A204.1 (cell line): ENCODE results near the gene MT2A.
"Not testable (repeated sequence)": the region's sequence is repeated elsewhere in the genome, so short reads cannot be mapped to it uniquely, and the experiment has no call there.

ENCODE experiments used
- FAIRE-seq: peaks from 2 replicates; lab custom pipeline; 2012; peaks lifted over from hg19 to GRCh38; lab: Jason Lieb, UNC

MT2A gene

DNA sequence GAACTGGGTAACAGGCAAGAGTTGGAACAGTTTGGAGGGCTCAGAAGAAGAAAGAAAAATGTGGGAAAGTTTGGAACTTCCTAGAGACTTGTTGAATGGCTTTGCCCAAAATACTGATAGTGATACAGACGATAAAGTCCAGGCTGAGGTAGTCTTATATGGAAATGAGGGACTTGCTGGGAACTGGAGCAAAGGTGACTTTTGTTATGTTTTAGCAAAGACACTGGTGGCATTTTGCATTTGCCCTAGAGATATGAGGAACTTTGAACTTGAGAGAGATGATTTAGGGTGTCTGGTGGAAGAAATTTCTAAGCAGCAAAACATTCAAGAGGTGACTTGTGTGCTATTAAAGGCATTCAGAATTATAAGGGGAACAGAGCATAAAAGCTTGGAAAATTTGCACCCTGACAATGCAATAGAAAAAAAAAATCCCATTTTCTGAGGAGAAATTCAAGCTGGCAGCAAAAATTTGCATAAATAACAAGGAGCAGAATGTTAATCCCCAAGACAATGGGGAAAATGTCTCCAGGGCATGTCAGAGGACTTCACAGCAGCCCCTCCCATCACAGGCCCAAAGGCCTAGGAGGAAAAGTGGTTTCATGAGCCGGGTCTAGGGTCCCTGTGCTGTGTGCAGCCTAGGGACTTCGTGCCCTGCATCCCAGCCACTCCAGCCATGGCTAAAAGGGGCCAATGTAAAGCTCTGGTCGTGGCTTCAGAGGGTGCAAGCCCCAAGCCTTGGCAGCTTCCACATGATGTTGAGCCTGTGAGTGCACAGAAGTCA lies 13.5 kb downstream of the MT2A start:
- not testable (repeated sequence) for FAIRE-seq

DNA sequence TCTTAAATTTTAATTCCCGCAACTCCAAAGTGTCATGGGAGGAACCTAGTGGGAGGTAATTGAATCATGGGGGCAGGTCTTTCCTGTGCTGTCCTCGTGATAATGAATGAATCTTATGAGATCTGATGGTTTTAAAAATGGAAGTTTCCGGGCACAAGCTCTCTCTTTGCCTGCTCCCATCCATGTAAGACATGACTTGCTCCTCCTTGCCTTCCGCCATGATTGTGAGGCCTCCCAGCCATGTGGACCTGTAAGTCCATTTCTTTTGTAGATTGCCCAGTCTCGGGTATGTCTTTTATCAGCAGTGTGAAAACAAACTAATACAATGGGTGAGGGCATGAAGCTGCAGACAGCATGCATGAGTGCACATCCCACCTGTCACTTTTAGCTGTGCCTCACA lies 14.8 kb downstream of the MT2A start:
- not testable (repeated sequence) for FAIRE-seq

DNA sequence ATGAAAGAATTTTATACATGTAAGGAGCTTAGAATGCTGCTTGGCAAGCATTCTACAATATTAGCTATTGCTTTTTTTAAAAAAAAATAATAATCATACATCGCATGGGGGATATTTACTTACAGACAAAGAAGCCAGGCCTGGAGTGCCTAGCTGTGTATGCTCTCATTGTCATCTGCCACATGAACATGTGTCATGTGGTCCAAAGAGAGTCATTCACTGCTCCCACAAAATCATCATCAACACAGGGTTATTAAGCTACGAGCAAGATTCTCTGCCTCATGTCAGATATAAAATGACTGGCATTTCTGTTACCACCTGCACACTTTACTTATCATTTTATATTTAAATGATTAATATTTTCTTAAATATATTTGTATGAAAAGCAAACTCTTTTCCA lies 15.3 kb downstream of the MT2A start:
- no peak for FAIRE-seq

- no peak for FAIRE-seq
These were observed 17.0 kb downstream of the MT2A start, which contains the start of gene MT1E for GRCh38 chr16:56625140-56625942. MT1E (plus strand) TSS chr16:56625781; CDS start chr16:56625852, 71 bp downstream.

DNA sequence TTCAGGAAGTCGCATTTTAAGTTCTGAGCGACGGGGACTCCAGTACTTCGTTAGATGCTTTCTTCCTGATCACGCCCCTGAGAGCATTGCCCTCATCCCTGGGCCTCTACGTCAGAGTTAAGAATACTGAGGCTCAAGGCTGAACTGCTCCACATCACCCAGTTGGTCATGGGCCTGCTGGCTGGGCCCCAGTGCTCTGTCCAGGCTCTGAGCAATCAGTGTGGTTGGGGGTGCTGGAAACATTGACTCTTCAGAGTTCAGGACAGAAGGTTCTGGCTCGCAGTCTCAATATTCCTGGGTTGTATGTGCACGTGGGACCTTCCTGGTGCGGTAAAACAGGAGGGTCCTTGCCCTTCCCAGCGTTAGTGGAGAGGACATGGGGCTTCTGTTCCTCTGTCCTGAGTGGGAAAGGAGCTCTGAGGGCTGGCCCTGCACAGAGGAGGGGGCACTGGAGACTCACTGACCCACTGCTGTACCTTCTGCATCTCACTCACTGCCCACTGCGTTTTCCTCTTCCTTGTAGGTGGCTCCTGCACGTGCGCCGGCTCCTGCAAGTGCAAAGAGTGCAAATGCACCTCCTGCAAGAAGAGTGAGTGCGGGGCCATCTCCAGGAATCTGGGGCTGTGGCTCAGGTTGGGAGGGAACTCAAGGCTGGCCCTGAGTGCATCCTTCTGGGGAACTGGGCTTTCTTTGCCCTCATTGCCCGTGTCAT lies 17.7 kb downstream of the MT2A start:
- FAIRE-seq = no peak

DNA sequence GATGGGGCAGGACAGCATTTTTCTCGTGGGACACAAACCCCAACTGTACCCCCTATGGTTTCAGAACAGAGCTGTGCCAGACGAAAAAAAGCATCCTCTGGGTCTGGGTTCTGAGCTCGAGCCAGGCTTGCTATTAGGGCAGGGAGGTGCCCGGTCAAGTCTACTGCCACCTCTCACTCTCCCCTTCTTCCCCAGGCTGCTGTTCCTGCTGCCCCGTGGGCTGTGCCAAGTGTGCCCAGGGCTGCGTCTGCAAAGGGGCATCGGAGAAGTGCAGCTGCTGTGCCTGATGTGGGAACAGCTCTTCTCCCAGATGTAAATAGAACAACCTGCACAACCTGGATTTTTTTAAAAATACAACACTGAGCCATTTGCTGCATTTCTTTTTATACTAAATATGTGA lies 18.3 kb downstream of the MT2A start:
- FAIRE-seq = no peak

- no peak for FAIRE-seq
These were observed 20.3 kb downstream of the MT2A start for GRCh38 chr16:56628486-56629350.

GRCh38 chr16:56629531-56629930 lies 21.1 kb downstream of the MT2A start:
- no peak for FAIRE-seq

DNA sequence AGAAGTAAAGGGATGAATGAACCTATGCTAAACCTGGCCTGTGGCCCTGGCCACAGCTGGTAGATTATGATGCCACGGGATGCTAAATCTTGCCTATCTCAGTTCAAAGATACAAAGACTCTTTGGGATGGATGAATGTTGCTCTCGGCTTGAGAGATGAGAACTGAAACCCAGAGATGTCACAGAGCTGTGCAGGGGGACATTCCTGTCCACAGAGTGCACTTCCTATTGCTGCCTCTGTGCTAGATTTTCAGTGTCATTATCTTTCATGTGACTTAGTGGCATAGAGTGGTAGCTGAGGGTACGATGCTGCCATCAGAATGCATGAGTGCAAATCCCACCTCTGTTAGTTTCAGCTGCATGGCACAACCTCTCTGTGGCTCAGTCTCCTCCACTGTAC lies 21.8 kb downstream of the MT2A start:
- no peak for FAIRE-seq

DNA sequence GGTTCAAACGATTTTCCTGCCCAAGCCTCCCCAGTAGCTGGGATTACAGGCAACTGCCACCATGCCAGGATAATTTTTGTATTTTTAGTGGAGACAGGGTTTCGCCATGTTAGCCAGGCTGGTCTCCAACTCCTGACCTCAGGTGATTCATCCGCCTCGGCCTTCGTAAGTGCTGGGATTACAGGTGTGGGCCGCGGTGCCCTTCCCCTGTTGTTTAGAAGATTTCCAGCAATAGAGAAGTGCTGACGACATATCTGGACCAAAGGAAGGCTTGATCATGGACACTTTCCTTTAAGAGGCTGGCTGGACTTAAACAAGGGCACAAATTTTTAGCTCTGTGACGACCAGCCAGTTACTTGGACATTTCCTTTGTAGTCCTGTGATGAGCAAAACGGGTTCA lies 22.8 kb downstream of the MT2A start:
- no peak for FAIRE-seq

- FAIRE-seq = no peak
These were observed 23.4 kb downstream of the MT2A start for GRCh38 chr16:56631832-56632155.

DNA sequence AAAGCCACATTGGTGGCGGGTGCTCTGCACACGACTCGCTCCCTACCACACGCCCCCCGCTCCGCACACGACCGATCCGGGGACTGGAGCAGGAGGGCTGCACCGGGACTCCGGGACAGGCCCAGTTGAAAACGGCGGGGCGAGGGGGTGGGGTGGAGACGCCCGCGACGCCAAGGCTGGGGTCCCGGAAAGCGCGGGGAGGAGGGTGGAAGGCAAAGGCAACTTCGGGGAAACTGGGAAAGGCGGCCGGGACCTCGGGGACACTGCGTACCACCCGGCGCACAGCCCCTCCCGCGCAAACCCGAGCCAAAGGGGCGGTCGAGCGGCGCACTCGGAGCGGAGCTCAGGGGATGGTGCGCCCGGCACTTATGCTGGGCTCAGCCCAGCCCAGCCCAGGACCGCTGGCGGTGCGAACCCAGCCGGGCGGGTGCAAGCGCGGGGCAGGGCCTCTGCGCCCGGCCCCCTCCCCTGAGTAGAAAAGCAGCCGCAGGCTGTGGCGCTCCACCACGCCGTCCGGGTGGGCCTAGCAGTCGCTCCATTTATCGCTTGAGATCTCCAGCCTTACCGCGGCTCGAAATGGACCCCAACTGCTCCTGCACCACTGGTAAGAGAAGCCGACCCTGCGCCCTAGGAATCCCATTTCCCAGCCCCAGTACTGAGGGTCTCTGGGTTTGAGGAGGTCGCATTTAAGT lies 23.9 kb downstream of the MT2A start, which contains the start of gene MT1M:
Gene MT1M, plus strand, starts transcription at position 504 of the 692 bp plus-strand sequence. Its CDS starts 73 bp downstream, at position 577.
- FAIRE-seq = no peak

GRCh38 chr16:56632848-56633365 lies 24.5 kb downstream of the MT2A start:
- FAIRE-seq = no peak

DNA sequence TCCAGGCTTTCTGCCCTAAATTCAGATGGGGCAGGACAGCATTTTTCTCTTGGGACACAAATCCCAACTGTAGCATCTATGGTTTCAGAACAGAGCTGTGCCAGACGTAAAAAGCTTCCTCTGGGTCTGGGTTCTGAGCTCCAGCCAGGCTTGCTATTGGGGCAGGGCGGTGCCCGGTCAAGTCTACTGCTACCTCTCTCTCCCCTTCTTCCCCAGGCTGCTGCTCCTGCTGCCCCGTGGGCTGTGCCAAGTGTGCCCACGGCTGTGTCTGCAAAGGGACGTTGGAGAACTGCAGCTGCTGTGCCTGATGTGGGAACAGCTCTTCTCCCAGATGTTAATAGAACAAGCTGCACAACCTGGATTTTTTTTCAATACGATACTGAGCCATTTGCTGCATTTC lies 25.2 kb downstream of the MT2A start:
- no peak for FAIRE-seq

DNA sequence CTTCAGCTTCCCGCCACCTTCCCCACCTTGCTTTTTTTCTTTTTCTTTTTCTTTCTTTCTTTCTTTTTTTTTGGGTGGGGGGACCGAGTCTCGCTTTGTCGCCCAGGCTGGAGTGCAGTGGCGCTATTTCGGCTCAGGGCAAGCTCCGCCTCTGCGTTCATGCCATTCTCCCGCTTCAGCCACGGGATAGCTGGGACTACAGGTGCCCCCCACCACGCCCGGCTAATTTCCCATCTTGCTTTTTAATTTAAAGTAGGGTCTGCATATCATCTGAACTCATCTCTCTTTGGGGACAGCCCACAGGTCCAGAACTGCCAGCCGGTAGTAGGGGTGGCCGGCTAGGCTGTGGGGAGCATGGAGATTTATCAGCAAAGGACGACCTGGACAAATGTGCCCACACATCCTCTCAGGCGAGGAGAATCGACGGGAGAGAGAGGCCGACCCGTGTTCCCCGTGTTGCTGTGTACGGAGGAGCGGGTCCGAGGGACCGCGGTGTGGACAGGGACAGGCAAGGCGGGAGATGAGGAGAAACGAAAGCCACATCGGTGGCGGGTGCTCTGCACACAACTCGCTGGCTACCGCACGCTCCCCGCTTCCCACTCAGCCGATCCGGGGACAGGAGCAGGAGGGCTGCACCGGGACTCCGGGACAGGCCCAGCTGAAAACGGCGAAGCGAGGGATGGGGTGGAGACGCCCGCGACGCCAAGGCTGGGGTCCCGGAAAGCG lies 26.5 kb downstream of the MT2A start:
- FAIRE-seq = no peak

DNA sequence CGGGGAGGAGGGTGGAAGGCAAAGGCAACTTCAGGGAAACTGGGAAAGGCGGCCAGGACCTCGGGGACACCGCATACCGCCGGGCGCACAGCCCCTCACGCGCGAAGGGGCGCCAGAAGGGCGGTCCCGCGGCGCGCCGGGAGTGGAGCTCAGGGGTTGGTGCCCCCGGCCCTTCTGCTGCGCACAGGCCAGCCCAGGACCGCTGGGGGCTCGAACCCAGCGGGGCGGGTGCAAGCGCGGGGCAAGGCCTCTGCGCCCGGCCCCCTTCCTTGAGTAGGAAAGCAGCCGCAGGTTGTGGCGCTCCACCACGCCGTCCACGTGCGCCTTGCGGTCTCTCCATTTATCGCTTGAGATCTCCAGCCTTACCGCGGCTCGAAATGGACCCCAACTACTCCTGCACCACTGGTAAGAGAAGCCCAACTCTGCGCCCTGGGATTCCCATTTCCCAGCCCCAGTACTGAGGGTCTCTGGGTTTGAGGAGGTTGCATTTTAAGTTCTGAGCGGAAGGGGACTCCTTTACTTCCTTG lies 27.1 kb downstream of the MT2A start:
- FAIRE-seq = no peak

GRCh38 chr16:56636616-56637413 lies 28.4 kb downstream of the MT2A start:
- FAIRE-seq = no peak

DNA sequence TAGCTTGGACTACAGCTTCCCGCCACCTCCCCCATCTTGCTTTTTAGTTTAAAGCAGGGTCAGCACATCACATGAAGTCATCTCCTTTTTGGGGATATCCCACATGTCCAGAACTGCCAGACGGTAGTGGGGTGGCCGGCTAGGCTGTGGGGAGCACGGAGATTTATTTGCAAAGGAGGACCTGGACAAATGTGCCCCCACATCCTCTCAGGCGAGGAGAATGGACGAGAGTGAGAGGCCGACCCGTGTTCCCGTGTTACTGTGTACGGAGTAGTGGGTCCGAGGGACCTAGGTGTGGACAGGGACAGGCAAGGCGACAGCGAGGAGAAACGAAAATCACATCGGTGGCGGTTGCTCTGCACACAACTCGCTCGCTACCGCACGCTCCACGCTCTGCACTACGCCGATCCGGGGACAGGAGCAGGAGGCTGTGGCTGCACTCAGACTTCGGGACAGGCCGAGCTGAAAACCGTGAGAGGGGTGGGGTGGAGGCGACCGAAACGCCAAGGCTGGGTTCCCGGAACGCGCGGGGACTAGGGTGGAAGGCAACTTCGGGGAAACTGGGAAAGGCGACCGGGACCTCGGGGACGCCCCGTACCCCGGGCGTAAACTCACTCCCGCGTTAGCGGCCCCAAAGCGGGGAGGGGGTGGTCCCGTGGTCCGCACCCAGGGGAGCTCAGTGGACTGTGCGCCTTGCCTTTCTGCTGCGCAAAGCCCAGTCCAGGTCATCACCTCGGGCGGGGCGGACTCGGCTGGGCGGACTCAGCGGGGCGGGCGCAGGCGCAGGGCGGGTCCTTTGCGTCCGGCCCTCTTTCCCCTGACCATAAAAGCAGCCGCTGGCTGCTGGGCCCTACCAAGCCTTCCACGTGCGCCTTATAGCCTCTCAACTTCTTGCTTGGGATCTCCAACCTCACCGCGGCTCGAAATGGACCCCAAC lies 29.7 kb downstream of the MT2A start, which contains the start of gene MT1A:
Gene MT1A, plus strand, starts transcription at position 853 of the 937 bp plus-strand sequence. Its CDS starts 73 bp downstream, at position 926.
- FAIRE-seq = no peak
